HepG2 (cell line): Measurements from ENCODE around the gene NIBAN1. TPM values are rescaled to one million over a fixed set of nuclear protein-coding genes. Genes with fewer than 3 reads are reported as not detected.

Experiments used
- JUND ChIP-seq: sonication (generic); formaldehyde crosslinking; IDR thresholded peaks from 2 replicates; pipeline ENCODE4 v1.8.0; 2022; ENCODE audit warnings: mild to moderate bottlenecking, missing genetic modification reagents
- MTA1 ChIP-seq: sonication (generic); formaldehyde crosslinking; IDR thresholded peaks from 2 replicates; pipeline ENCODE4 v1.4.0; 2020; ENCODE audit warnings: missing genetic modification reagents, mild to moderate bottlenecking, borderline replicate concordance
- NBN ChIP-seq: fragments of 450-650 bp; conservative IDR thresholded peaks from 2 replicates; pipeline ENCODE4 v1.6.1; 2017
- TBX3 ChIP-seq: fragments of 450-650 bp; IDR thresholded peaks from 2 replicates; pipeline ENCODE4 v1.6.1; 2017; ENCODE audit warnings: antibody characterized with exemption, mild to moderate bottlenecking, inconsistent platforms, borderline replicate concordance
- YEATS4 ChIP-seq: sonication (generic); formaldehyde crosslinking; IDR thresholded peaks from 2 replicates; pipeline ENCODE4 v1.4.0; 2020; ENCODE audit warnings: missing genetic modification reagents, borderline replicate concordance
- polyA plus RNA-seq, 8 experiments: library from polyadenylated mRNA; depleted of rRNA in 3 of 8; stranded (reverse) in 7 of 8; unstranded in 1 of 8; fragments of >200 nt; fragmentation: Illumina TruSeq in 4 of 8; extraction: Trizol in 4 of 8; gene quantifications; 2 replicates each; pipeline versions ENCODE4 v1.2.1 to v1.2.3, GENCODE V29; 2011 to 2016; ENCODE audit warnings: low read depth in 4 of 8, missing spikeins in 1 of 8, mixed read lengths in 1 of 8; ENCODE audit not compliant: insufficient read depth in 1 of 8
- total RNA-seq, 5 experiments: library from RNA; depleted of rRNA; stranded (reverse); fragments of >200 nt; fragmentation: Illumina TruSeq; extraction: Trizol; gene quantifications; 2 replicates each; pipeline ENCODE4 v1.2.3, GENCODE V29; 2016; ENCODE audit warnings: low read depth in 1 of 5
- TF ChIP-seq, protein P1 (sequence below): IDR thresholded peaks from 2 replicates; pipeline ENCODE4 v1.6.1; 2016; ENCODE audit warnings: mild to moderate bottlenecking
- TF ChIP-seq, protein P2 (sequence below): sonication (generic); formaldehyde crosslinking; conservative IDR thresholded peaks from 2 replicates; pipeline ENCODE4 v1.4.0; 2020; ENCODE audit warnings: missing genetic modification reagents
- TF ChIP-seq, protein P3 (sequence below): sonication (generic); formaldehyde crosslinking; IDR thresholded peaks from 2 replicates; pipeline ENCODE4 v1.4.0; 2020; ENCODE audit warnings: missing genetic modification reagents

NIBAN1 gene
- total and polyA plus RNA-seq, 2 of the 13 experiments (the other 11 are each of a cell fraction or from before 2014, with no cell fraction given) = not detected

DNA sequence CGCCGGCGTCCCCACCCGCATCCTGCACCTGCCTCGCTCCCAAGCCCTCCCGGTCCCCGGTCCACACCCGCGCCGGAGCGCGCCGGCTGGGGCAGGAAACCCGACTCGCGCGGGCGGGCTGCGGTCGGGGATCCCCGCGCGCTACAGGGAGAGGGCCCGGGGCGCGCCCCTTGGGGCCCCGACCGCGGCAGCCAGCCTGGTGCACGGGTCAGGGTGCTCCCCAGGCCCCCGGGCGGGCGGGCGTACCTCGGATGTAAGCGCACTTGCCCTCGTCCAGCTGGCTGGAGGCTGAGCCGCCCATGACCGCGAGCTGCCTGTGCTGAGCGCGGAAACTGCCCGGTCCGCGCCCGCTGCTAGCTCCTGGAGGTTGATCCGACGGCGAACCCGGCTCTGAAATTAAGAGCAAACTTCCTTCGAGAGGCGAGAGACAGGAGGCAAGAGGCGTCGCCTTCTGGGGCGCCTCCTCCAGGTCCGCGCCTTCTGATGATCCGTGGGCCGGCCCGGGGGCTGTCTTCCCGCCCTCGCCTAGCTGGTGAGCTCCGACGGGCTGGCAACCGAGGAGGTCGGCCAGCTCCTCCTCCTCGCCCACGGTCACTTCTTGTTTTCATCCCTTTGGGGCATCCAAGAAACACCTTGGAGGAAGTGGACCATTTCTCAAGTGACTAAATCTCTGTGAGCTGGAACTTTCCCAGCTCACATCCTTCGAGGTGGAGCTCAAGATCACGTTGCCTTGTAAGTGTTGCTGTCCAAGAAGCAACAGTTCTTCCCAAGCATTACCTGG lies at the start of gene NIBAN1 (continued):
- TF ChIP-seq, protein P1, sequence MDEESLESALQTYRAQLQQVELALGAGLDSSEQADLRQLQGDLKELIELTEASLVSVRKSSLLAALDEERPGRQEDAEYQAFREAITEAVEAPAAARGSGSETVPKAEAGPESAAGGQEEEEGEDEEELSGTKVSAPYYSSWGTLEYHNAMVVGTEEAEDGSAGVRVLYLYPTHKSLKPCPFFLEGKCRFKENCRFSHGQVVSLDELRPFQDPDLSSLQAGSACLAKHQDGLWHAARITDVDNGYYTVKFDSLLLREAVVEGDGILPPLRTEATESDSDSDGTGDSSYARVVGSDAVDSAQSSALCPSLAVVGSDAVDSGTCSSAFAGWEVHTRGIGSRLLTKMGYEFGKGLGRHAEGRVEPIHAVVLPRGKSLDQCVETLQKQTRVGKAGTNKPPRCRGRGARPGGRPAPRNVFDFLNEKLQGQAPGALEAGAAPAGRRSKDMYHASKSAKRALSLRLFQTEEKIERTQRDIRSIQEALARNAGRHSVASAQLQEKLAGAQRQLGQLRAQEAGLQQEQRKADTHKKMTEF (CRISPR knock-in tag) = no peak
- no peak for TF ChIP-seq TBX3
- TF ChIP-seq JUND (CRISPR knock-in tag) = no peak
- no peak for TF ChIP-seq MTA1 (CRISPR knock-in tag)
- no peak for TF ChIP-seq NBN
- TF ChIP-seq YEATS4 (CRISPR knock-in tag) = 0 out of 2 replicates have a peak, but pooled peaks have one; percentile 33
- TF ChIP-seq, protein P2, sequence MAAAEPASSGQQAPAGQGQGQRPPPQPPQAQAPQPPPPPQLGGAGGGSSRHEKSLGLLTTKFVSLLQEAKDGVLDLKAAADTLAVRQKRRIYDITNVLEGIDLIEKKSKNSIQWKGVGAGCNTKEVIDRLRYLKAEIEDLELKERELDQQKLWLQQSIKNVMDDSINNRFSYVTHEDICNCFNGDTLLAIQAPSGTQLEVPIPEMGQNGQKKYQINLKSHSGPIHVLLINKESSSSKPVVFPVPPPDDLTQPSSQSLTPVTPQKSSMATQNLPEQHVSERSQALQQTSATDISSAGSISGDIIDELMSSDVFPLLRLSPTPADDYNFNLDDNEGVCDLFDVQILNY = no peak
- TF ChIP-seq, protein P3, sequence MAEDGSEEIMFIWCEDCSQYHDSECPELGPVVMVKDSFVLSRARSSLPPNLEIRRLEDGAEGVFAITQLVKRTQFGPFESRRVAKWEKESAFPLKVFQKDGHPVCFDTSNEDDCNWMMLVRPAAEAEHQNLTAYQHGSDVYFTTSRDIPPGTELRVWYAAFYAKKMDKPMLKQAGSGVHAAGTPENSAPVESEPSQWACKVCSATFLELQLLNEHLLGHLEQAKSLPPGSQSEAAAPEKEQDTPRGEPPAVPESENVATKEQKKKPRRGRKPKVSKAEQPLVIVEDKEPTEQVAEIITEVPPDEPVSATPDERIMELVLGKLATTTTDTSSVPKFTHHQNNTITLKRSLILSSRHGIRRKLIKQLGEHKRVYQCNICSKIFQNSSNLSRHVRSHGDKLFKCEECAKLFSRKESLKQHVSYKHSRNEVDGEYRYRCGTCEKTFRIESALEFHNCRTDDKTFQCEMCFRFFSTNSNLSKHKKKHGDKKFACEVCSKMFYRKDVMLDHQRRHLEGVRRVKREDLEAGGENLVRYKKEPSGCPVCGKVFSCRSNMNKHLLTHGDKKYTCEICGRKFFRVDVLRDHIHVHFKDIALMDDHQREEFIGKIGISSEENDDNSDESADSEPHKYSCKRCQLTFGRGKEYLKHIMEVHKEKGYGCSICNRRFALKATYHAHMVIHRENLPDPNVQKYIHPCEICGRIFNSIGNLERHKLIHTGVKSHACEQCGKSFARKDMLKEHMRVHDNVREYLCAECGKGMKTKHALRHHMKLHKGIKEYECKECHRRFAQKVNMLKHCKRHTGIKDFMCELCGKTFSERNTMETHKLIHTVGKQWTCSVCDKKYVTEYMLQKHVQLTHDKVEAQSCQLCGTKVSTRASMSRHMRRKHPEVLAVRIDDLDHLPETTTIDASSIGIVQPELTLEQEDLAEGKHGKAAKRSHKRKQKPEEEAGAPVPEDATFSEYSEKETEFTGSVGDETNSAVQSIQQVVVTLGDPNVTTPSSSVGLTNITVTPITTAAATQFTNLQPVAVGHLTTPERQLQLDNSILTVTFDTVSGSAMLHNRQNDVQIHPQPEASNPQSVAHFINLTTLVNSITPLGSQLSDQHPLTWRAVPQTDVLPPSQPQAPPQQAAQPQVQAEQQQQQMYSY (CRISPR knock-in tag) = no peak
- TF ChIP-seq, all 625 proteins: peak for 9
